ENCODE data around the gene DZANK1.

- TF ChIP-seq CTCF (IDR thresholded peaks at IDR 0.05 in 4 of 5, conservative IDR thresholded peaks at IDR 0.05 in 1 of 5) (no peak), POLR2A (IDR thresholded peaks at IDR 0.05) (no peak)
Observed at GRCh38 chr20:18428490-18429173, 38.2 kb downstream of the DZANK1 start.
